HG03378 (cell line): Measurements from ENCODE around the gene SH3GL3.

Source experiments
- ATAC-seq: cut with Tn5 transposase; IDR thresholded peaks from one replicate; pipeline ENCODE4 v1.9.1; 2021; ENCODE audit warnings: mild to moderate bottlenecking, moderate library complexity; ENCODE audit not compliant: unreplicated experiment

Gene SH3GL3

GRCh38 chr15:83446904-83447709 lies at the start of gene SH3GL3:
SH3GL3 (plus strand) TSS chr15:83447341; CDS start chr15:83447534, 193 bp downstream.
- ATAC-seq, result no peak

- ATAC-seq, result no peak
Measured at GRCh38 chr15:83398626-83399025, 48.5 kb upstream of the SH3GL3 start.

GRCh38 chr15:83404121-83404520 lies 43.0 kb upstream of the SH3GL3 start:
- ATAC-seq, result no peak

- no peak for ATAC-seq
Measured at GRCh38 chr15:83410532-83410931, 36.6 kb upstream of the SH3GL3 start.

- ATAC-seq, result peak; percentile 71
Measured at GRCh38 chr15:83413054-83413719, 34.0 kb upstream of the SH3GL3 start.

- no peak for ATAC-seq
Measured at GRCh38 chr15:83422081-83422480, 25.1 kb upstream of the SH3GL3 start.

- ATAC-seq, result no peak
Measured at GRCh38 chr15:83422541-83422940, 24.6 kb upstream of the SH3GL3 start.

GRCh38 chr15:83424101-83424500 lies 23.0 kb upstream of the SH3GL3 start:
- no peak for ATAC-seq

GRCh38 chr15:83430441-83430840 lies 16.7 kb upstream of the SH3GL3 start:
- ATAC-seq, result no peak

GRCh38 chr15:83431521-83431920 lies 15.6 kb upstream of the SH3GL3 start:
- no peak for ATAC-seq

GRCh38 chr15:83435202-83435601 lies 11.9 kb upstream of the SH3GL3 start:
- ATAC-seq, result no peak

- no peak for ATAC-seq
Measured at GRCh38 chr15:83435782-83436181, 11.4 kb upstream of the SH3GL3 start.

- no peak for ATAC-seq
Measured at GRCh38 chr15:83436513-83437158, 10.5 kb upstream of the SH3GL3 start.

- ATAC-seq, result no peak
Measured at GRCh38 chr15:83443076-83443847, 3.9 kb upstream of the SH3GL3 start.

GRCh38 chr15:83444936-83445335 lies 2.2 kb upstream of the SH3GL3 start:
- ATAC-seq, result no peak

GRCh38 chr15:83445643-83446042 lies 1.5 kb upstream of the SH3GL3 start:
- no peak for ATAC-seq

GRCh38 chr15:83446417-83446816 lies 724 bp upstream of the SH3GL3 start:
- ATAC-seq, result no peak

GRCh38 chr15:83449250-83449671 lies 2.1 kb downstream of the SH3GL3 start:
- no peak for ATAC-seq

- ATAC-seq, result no peak
Measured at GRCh38 chr15:83449937-83450506, 2.9 kb downstream of the SH3GL3 start.

- ATAC-seq, result no peak
Measured at GRCh38 chr15:83457149-83457548, 10.0 kb downstream of the SH3GL3 start.

- no peak for ATAC-seq
Measured at GRCh38 chr15:83458381-83458780, 11.2 kb downstream of the SH3GL3 start.
